AG10803 (cell line): Measurements from ENCODE around the gene CCDC167.

Source experiments
- DNase-seq: peaks from one replicate; pipeline ENCODE4 v3.0.0; 2010; ENCODE audit warnings: low read depth
- H3K4me3 ChIP-seq: 2 replicates; pipeline ENCODE4 v1.5.1; 2011; ENCODE audit warnings: mild to moderate bottlenecking, low read length, control low read depth
- CTCF ChIP-seq: conservative IDR thresholded peaks from 2 replicates; pipeline ENCODE4 v1.5.1; 2011; ENCODE audit warnings: mild to moderate bottlenecking, low read length, control low read depth, inconsistent platforms

Gene CCDC167

GRCh38 chr6:37478827-37479226 lies 20.9 kb downstream of the CCDC167 start:
- no peak for DNase-seq

GRCh38 chr6:37477656-37478435 lies 21.8 kb downstream of the CCDC167 start:
- DNase-seq: no peak
- no peak for TF ChIP-seq CTCF
- H3K4me3 ChIP-seq: no peak overlapping the region

More at GRCh38 chr6:37478827-37479226, 20.9 kb downstream of the CCDC167 start:
- TF ChIP-seq CTCF: no peak
- no peak overlapping the region for H3K4me3 ChIP-seq

GRCh38 chr6:37477191-37477590 lies 22.5 kb downstream of the CCDC167 start:
- DNase-seq: no peak
- TF ChIP-seq CTCF: no peak
- no peak overlapping the region for H3K4me3 ChIP-seq

GRCh38 chr6:37474316-37474715 lies 25.4 kb downstream of the CCDC167 start:
- TF ChIP-seq CTCF: no peak
- H3K4me3 ChIP-seq: no peak overlapping the region
- no peak for DNase-seq

GRCh38 chr6:37473364-37474095 lies 26.2 kb downstream of the CCDC167 start:
- DNase-seq: no peak
- H3K4me3 ChIP-seq: no peak overlapping the region

GRCh38 chr6:37467718-37468117 lies 32.0 kb downstream of the CCDC167 start:
- no peak overlapping the region for H3K4me3 ChIP-seq
- no peak for DNase-seq
- no peak for TF ChIP-seq CTCF

More at GRCh38 chr6:37473364-37474095, 26.2 kb downstream of the CCDC167 start:
- TF ChIP-seq CTCF: no peak

- H3K4me3 ChIP-seq: no peak overlapping the region
- no peak for TF ChIP-seq CTCF
- DNase-seq: no peak
These were observed 36.6 kb downstream of the CCDC167 start for GRCh38 chr6:37463110-37463509.
